Inferior parietal cortex (tissue), 1 donor: ENCODE results near the gene UNG.
A peak's percentile ranks its signal among the peaks of the same experiment; 100 is the strongest.

Experiments used
- DNase-seq: peaks from one replicate; pipeline ENCODE4 v3.0.0-alpha.2; 2016; ENCODE audit errors: extremely low spot score

UNG gene

GRCh38 chr12:109154451-109155438 is 57.3 kb downstream of the UNG start:
- peak; percentile 62 for DNase-seq

GRCh38 chr12:109156036-109156435 is 58.6 kb downstream of the UNG start:
- DNase-seq = no peak

GRCh38 chr12:109156586-109156985 is 59.2 kb downstream of the UNG start:
- DNase-seq = no peak

- DNase-seq = no peak
Observed at GRCh38 chr12:109157986-109158385, 60.6 kb downstream of the UNG start.

- no peak for DNase-seq
Observed at GRCh38 chr12:109160433-109160832, 63.0 kb downstream of the UNG start.
